Natural killer cell (primary cell): ENCODE data around the gene C10orf67. TPM values are rescaled to one million over a fixed set of nuclear protein-coding genes. Genes with fewer than 3 reads are reported as not detected.

ENCODE experiments used
- ATAC-seq, 3 donors: fragments of 150-1000 bp in 2 of 3; fragments of 200-7000 bp in 1 of 3; cut with Tn5 transposase; 1 replicate in 1 of 3; 2 replicates in 2 of 3; pipeline ENCODE4 v1.10.0; 2021; ENCODE audit warnings: mild to moderate bottlenecking in 2 of 3, moderate library complexity in 2 of 3
- DNase-seq, 2 donors: peaks; one replicate each; pipeline versions ENCODE4 v3.0.0 to v3.0.0-alpha.2; 2013 to 2021; ENCODE audit warnings: mixed read lengths in 1 of 2
- H3K27ac ChIP-seq: one replicate; pipeline ENCODE4 v1.5.1; 2013; ENCODE audit warnings: mild to moderate bottlenecking, low read length
- H3K27me3 ChIP-seq: one replicate; pipeline ENCODE4 v1.6.1; 2013; ENCODE audit warnings: low read length; ENCODE audit not compliant: control insufficient read depth, insufficient read depth
- H3K36me3 ChIP-seq: one replicate; pipeline ENCODE4 v1.6.1; 2013; ENCODE audit warnings: low read length; ENCODE audit not compliant: control insufficient read depth, insufficient read depth
- H3K4me1 ChIP-seq: one replicate; pipeline ENCODE4 v1.6.1; 2013; ENCODE audit warnings: low read length; ENCODE audit not compliant: control insufficient read depth, insufficient read depth
- H3K4me3 ChIP-seq: one replicate; pipeline ENCODE4 v1.5.1; 2013; ENCODE audit warnings: low read length
- H3K9me3 ChIP-seq: one replicate; pipeline ENCODE4 v1.6.1; 2013; ENCODE audit warnings: low read length; ENCODE audit not compliant: control insufficient read depth, insufficient read depth
- H3K27ac Mint-ChIP-seq, 2 donors: one replicate each; pipeline ENCODE4 v1.8.0; 2022; ENCODE audit warnings: mild to moderate bottlenecking in 2 of 2, mixed read lengths in 2 of 2, moderate library complexity in 1 of 2
- H3K27me3 Mint-ChIP-seq, 2 donors: one replicate each; pipeline ENCODE4 v1.8.0; 2022; ENCODE audit warnings: low read depth in 2 of 2, mixed read lengths in 2 of 2
- H3K36me3 Mint-ChIP-seq: one replicate; pipeline ENCODE4 v1.8.0; 2022; ENCODE audit warnings: mixed read lengths
- H3K4me1 Mint-ChIP-seq, 2 donors: one replicate each; pipeline ENCODE4 v1.8.0; 2022; ENCODE audit warnings: mixed read lengths in 2 of 2
- H3K4me3 Mint-ChIP-seq: one replicate; pipeline ENCODE4 v1.8.0; 2022; ENCODE audit warnings: mild to moderate bottlenecking, moderate library complexity, mixed read lengths
- H3K9me3 Mint-ChIP-seq, 2 donors: one replicate each; pipeline ENCODE4 v1.8.0; 2022; ENCODE audit warnings: mixed read lengths in 2 of 2
- WGBS: methylation state at CpG from one replicate; pipeline ENCODE4 v1.1.7; 2013; ENCODE audit warnings: missing lambda C conversion rate; ENCODE audit not compliant: insufficient coverage; 5-methylcytosine and 5-hydroxymethylcytosine counted together
- intact Hi-C: fragments of 100-400 bp; cut with micrococcal nuclease; formaldehyde crosslinking; loops from one replicate; pipeline ENCODE4 v1.14.2; 2022
- total RNA-seq, 4 donors: library from RNA; stranded (reverse); fragments of 120-200 nt in 1 of 4; gene quantifications; one replicate each; pipeline versions ENCODE4 v1.2.3 to v1.2.4, GENCODE V29; 2013 to 2022
- TF ChIP-seq, protein P1 (sequence below): fragments of 200-600 bp; IDR thresholded peaks from one replicate; pipeline ENCODE4 v1.8.0; 2022; ENCODE audit warnings: antibody characterized with exemption

C10orf67 gene
- total RNA-seq, 3 donors from 2014 or later (not counting 1 experiment from before 2014, with no cell fraction given): not detected

DNA sequence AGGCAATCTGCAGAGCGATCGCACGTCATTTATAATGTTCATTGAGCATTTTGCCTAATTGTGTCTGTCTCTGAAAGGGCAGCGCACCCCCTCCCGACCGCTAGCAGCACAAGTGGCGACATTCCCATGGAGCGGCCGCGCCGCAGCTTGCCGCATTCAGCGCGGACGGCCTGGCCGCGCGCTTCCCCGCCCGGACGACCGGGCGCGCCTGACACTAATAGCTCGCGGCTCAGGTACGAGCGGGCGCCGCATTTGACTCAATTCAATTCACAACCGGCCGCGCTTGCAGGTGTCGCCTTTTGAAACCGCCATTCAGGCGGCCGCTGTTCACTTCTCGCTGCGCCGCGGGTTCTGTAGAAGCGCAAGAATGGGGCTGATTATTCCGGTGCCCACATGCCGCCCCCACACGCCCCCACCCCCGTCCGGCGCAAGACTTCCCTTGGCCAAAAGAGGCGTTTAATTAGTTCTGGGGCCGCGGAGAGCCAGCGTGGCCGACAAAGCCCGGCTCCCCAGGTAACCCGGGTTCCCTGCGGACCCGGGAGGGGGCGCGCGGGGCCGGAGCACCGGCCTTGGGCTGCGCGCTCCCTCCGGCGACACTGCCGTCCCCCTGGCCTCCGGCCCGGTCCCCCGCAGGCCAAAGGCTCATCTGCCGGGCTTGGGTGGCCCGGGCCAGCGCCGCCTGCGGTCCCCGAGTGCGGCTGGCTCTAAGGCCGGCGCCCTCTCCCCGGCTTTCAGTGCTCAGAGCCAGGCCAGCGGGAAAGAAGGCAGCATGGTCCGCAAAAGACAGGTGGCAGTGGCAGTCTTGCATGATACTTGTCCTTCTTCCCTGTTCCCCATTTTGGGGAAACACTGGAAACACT, 171.2 kb downstream of the C10orf67 start:
- TF ChIP-seq, protein P1, sequence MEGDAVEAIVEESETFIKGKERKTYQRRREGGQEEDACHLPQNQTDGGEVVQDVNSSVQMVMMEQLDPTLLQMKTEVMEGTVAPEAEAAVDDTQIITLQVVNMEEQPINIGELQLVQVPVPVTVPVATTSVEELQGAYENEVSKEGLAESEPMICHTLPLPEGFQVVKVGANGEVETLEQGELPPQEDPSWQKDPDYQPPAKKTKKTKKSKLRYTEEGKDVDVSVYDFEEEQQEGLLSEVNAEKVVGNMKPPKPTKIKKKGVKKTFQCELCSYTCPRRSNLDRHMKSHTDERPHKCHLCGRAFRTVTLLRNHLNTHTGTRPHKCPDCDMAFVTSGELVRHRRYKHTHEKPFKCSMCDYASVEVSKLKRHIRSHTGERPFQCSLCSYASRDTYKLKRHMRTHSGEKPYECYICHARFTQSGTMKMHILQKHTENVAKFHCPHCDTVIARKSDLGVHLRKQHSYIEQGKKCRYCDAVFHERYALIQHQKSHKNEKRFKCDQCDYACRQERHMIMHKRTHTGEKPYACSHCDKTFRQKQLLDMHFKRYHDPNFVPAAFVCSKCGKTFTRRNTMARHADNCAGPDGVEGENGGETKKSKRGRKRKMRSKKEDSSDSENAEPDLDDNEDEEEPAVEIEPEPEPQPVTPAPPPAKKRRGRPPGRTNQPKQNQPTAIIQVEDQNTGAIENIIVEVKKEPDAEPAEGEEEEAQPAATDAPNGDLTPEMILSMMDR: no peak
- peaks cover 17% of the 10 kb centered on the region for H3K27me3 ChIP-seq
- H3K9me3 ChIP-seq: no peaks in the 10 kb centered on the region
- Mint-ChIP-seq H3K27me3 (peaks cover 60 to 67% of the 10 kb centered on the region in 2 donors), H3K4me1 (no peaks in the 10 kb centered on the region), H3K4me3 (no peak overlapping the region), H3K27ac (no peak overlapping the region), H3K36me3 (no peaks in the 10 kb centered on the region), H3K9me3 (no peaks in the 10 kb centered on the region)
- H3K4me3 ChIP-seq: no peak overlapping the region
- 3% methylated on average over 82 of the region's 82 CpGs for WGBS
- DNase-seq: no peak
- H3K27ac ChIP-seq: no peak overlapping the region
- intact Hi-C loops: no loop called here
- no peak for ATAC-seq
- H3K36me3 ChIP-seq: no peaks in the 10 kb centered on the region
- no peaks in the 10 kb centered on the region for H3K4me1 ChIP-seq

DNA sequence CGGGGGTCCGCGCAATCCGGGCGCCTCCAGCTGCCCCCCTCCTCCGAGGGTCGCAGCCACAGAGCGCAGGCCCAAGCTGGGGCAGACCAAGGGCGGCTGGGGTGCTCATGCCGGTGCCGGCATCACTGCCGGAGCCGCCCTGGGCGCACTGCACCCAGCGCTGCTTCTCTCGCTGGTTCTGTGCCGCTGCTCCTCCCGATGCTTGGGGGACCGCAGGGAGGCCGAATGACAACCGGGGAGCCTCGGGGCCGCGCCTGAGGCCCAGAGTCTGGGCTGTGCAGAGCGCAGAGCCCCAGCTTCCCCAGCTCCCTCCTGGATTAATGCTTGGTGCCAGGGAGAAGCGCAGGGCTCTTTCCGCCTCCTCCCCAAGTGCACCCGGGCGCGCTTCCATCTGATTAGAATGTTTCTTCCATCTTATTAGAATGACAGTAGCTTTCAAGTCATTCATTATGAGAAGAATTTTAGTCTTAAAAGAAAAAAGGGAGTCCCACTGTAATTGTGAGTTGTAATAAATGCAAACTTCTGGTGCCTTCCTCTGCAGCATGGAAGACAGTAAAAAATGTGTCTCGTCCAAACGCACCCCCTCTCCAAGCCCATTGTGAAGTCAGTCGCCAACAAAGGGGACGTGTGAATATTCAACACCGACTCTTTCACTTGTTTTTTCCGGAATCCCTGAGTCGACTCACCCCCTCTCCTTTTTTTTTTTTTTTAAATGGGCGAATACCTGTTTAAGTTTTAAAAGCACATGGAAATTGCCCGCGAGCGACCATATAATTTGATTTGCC, 172.0 kb downstream of the C10orf67 start:
- DNase-seq (no peak), ATAC-seq (no peak)
- Mint-ChIP-seq H3K27me3 (peaks cover 64 to 65% of the 10 kb centered on the region in 2 donors), H3K9me3 (no peaks in the 10 kb centered on the region), H3K27ac (no peak overlapping the region), H3K36me3 (no peaks in the 10 kb centered on the region), H3K4me3 (no peak overlapping the region), H3K4me1 (no peaks in the 10 kb centered on the region)
- Histone ChIP-seq H3K36me3 (no peaks in the 10 kb centered on the region), H3K27ac (no peak overlapping the region), H3K4me1 (no peaks in the 10 kb centered on the region), H3K9me3 (no peaks in the 10 kb centered on the region), H3K27me3 (peaks cover 19% of the 10 kb centered on the region), H3K4me3 (no peak overlapping the region)
- TF ChIP-seq, protein P1: no peak
- intact Hi-C loops: no loop called here
- 7% methylated on average over 41 of the region's 41 CpGs for WGBS

DNA sequence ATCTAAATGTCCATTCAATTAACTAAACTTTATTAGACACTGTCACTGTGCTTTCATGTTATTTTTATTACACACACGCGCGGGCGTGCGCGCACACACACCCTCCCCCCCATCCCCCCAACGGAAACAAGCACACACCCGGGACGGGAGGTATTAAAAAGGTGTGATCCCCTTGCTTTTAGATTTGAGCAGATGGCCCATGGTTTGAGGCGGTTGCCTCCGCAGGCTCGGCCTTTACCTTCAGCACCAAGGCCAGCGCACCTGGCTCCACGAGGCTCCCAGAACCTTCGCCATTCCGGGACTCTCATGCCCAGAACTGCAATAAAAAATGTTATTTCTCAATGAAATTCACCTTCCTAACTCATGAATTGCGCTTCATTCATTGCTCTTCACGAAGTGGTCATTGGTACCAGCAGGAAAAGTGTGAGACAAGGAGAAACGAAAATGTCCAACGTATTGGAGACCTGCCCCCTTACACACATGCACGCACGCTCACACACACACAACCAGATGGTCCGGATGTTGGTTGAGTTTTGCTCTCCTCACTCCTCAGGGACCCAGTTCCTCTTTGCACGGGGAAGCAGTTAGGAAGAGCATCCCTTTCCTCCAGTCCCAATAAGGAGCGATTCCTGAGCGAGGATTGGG, 173.2 kb downstream of the C10orf67 start:
- peaks cover 61 to 65% of the 10 kb centered on the region in 2 donors for H3K27me3 Mint-ChIP-seq
- no peaks in the 10 kb centered on the region for H3K36me3 Mint-ChIP-seq
- DNase-seq: no peak
- Histone ChIP-seq H3K4me1 (no peaks in the 10 kb centered on the region), H3K27me3 (peaks cover 14% of the 10 kb centered on the region), H3K9me3 (no peaks in the 10 kb centered on the region), H3K4me3 (no peak overlapping the region), H3K36me3 (no peaks in the 10 kb centered on the region), H3K27ac (no peak overlapping the region)
- 18% methylated on average over 22 of the region's 26 CpGs for WGBS
- intact Hi-C loops: no loop called here
- no peak for ATAC-seq
- no peaks in the 10 kb centered on the region for H3K4me1 Mint-ChIP-seq
- no peak overlapping the region for H3K4me3 Mint-ChIP-seq
- no peaks in the 10 kb centered on the region for H3K9me3 Mint-ChIP-seq
- TF ChIP-seq, protein P1: no peak
- H3K27ac Mint-ChIP-seq: no peak overlapping the region
